Endometrium (tissue), 2 donors: Measurements from ENCODE around the gene FAM236C.
"Not testable (repeated sequence)": the region's sequence is repeated elsewhere in the genome, so short reads cannot be mapped to it uniquely, and the experiment has no call there.

ENCODE experiments used
- FAIRE-seq: peaks from 2 replicates; lab custom pipeline; 2012; peaks lifted over from hg19 to GRCh38; lab: Jason Lieb, UNC
- donor health status: control.
- donor health status: control.

Gene FAM236C

GRCh38 chrX:72912315-72912714, at the start of gene FAM236C:
Gene FAM236C (plus strand): TSS chrX:72912615. CDS start chrX:72912715, 100 bp downstream.
- not testable (repeated sequence) for FAIRE-seq

GRCh38 chrX:72882898-72883297, 29.5 kb upstream of the FAM236C start:
- not testable (repeated sequence) for FAIRE-seq

DNA sequence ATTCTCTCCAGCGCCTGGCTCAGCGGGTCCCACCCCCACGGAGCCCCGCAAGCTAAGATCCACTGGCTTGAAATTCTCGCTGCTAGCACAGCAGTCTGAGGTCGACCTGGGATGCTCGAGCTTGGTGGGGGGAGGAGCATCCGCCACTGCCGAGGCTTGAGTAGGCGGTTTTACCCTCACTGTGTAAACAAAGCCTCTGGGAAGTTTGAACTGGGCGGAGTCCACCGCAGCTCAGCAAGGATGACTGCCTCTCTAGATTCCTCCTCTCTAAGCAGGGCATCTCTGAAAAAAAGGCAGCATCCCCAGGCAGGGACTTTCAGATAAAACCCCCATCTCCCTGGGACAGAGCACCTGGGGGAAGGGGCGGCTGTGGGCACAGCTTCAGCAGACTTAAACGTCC, 22.7 kb upstream of the FAM236C start:
- not testable (repeated sequence) for FAIRE-seq

GRCh38 chrX:72916096-72916495, 3.7 kb downstream of the FAM236C start:
- FAIRE-seq = not testable (repeated sequence)

DNA sequence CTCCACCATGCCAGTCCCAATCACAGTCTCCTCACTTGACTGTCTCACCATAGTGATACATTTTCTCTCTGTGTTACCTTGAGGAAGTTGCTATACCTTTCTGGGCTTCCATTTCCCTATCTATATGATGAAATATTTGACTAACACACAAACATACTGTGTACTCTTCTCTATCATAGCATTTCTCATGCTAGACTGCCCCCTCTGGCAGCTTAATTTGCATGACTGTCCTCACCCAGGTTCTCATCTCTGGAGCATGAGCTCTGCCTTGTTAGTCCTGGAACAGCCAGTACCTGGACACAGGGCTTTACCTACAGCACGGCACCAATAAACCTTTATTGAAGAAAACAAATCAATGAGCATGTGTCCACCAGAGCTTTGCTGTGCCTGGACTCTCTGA, 19.9 kb downstream of the FAM236C start:
- FAIRE-seq = not testable (repeated sequence)

GRCh38 chrX:72936455-72936854, 24.0 kb downstream of the FAM236C start:
- not testable (repeated sequence) for FAIRE-seq

- not testable (repeated sequence) for FAIRE-seq
These were observed 24.6 kb downstream of the FAM236C start for GRCh38 chrX:72936882-72937455.

- not testable (repeated sequence) for FAIRE-seq
These were observed 25.5 kb downstream of the FAM236C start, which contains the start of gene FAM236A for GRCh38 chrX:72937906-72938305. Gene FAM236A (plus strand): TSS chrX:72938206. CDS start chrX:72938263, 57 bp downstream.

GRCh38 chrX:72942272-72942671, 29.9 kb downstream of the FAM236C start:
- FAIRE-seq = not testable (repeated sequence)

DNA sequence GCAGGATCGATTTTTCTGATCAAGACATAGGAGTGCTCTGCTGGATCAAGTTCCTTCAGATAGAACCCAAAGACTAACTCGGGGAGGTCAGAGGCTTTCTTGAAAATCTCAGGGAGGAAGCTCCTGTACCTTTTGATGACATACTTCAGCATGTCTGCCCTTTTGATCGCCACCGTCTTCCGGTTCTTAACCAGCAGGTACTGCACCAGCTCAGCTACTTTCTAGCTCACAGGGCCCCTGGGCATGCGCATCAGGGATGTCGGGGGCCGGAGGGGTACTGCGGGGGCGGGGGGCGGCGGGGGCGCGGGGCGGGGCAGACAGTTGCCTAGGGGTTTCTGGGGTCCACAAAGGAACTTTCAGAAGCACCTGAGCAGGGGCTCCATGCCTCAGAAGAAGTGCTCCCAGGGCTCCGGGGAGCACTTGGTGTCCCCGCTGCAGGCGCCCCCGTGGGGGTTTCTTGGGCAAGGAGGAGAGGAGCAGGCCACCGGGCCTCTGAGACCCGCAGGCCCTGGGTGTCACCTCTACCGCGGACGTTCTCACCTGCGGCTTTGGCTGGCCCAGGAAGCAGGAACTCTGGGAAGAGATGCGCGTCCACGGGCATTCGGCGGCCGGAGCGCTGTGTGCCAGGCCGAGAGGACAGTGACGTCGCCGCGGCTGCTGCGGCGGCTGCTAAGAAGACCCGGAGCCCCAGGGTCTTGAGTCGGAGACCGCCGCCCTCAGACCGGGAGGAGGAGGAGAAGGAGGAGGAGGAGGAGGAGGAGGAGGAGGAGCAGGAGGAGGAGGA, 30.8 kb downstream of the FAM236C start:
- not testable (repeated sequence) for FAIRE-seq

DNA sequence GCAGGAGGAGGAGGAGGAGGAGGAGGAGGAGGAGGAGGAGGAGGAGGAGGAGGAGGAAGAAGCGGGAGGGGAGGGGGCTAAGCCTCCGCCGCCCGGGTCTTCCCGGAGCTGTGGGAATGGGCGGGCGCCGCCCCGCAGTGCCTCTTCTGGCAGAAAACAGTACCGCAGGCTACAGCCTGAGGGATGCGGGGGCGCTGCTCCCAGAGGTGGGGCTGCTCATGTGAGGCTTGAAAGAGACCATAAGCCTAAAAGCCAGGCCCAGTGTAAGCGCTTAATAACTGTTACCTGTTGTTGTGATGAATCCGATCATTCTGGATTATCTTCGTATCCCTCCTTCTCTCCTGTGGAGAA, 31.4 kb downstream of the FAM236C start, which contains the start of gene DMRTC1:
TSS of gene DMRTC1 (minus strand) at position 19 of the 351 bp plus-strand sequence. CDS start 68,143 bp downstream, outside the sequence.
- not testable (repeated sequence) for FAIRE-seq

DNA sequence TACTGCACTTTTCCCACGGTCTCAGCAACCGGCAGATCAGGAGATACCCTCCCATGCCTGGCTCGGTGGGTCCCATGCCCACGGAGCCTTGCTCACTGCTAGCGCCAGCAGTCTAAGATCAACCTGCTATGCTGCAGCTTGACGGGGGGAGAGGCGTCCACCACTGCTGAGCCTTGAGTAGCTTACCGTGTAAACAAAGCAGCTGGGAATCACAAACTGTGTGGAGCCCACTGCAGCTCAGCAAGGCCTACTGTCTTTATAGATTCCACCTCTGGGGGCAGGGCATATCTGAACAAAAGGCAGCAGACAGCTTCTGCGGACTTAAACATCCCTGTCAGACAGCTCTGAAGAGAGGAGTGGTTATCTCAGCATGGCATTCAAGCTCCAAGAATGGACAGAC, 47.6 kb downstream of the FAM236C start:
- FAIRE-seq = not testable (repeated sequence)
